Measurements from ENCODE around the gene COX7B.

COX7B gene

GRCh38 chrX:77922787-77923186 lies 23.5 kb downstream of the COX7B start:
- ChIA-PET POLR2A (interaction anchor here (0.6 kb wide), 1 partner anchor 158 kb away, joined by 7 read pairs; no protein-coding TSS in a partner anchor), CTCF (interaction anchor here (1.0 kb wide), 1 partner anchor 9 kb away, joined by 5 read pairs; no protein-coding TSS in a partner anchor)
- no peak for DNase-seq
- no peaks in the 10 kb centered on the region for H3K27me3 ChIP-seq (replicated peaks in 2 of 5; ENCODE audit: control insufficient read depth in 4 of 5, insufficient read depth in 5 of 5, low read length in 4 of 5)
- H3K4me3 ChIP-seq (ENCODE audit: control insufficient read depth in 1 of 7, extremely low read depth in 1 of 7, insufficient read depth in 4 of 7, low read depth in 2 of 7, low read length in 6 of 7): no peak overlapping the region
- H3K36me3 ChIP-seq (ENCODE audit: control insufficient read depth in 4 of 4, insufficient read depth in 4 of 4, low read length in 3 of 4): no peaks in the 10 kb centered on the region
- H3K9me3 ChIP-seq (ENCODE audit: control extremely low read depth in 1 of 5, control insufficient read depth in 4 of 5, insufficient read depth in 2 of 5, low read depth in 1 of 5, low read length in 4 of 5): no peaks in the 10 kb centered on the region
- H3K4me1 ChIP-seq (ENCODE audit: control extremely low read depth in 1 of 4, control insufficient read depth in 4 of 4, insufficient read depth in 4 of 4, low read length in 3 of 4): peaks cover 3 to 18% (median 5%) of the 10 kb centered on the region in 4 experiments
- no peak overlapping the region for H3K27ac ChIP-seq (ENCODE audit: insufficient read depth in 1 of 2, low read depth in 1 of 2, low read length in 2 of 2, poor library complexity in 1 of 2, severe bottlenecking in 2 of 2)

GRCh38 chrX:77924320-77924859 lies 25.1 kb downstream of the COX7B start:
- H3K4me3 ChIP-seq (ENCODE audit: control insufficient read depth in 1 of 7, extremely low read depth in 1 of 7, insufficient read depth in 4 of 7, low read depth in 2 of 7, low read length in 6 of 7): no peak overlapping the region
- H3K27me3 ChIP-seq (replicated peaks in 2 of 5; ENCODE audit: control insufficient read depth in 4 of 5, insufficient read depth in 5 of 5, low read length in 4 of 5): no peaks in the 10 kb centered on the region
- no peaks in the 10 kb centered on the region for H3K36me3 ChIP-seq (ENCODE audit: control insufficient read depth in 4 of 4, insufficient read depth in 4 of 4, low read length in 3 of 4)
- H3K9me3 ChIP-seq (ENCODE audit: control extremely low read depth in 1 of 5, control insufficient read depth in 4 of 5, insufficient read depth in 2 of 5, low read depth in 1 of 5, low read length in 4 of 5): no peaks in the 10 kb centered on the region
- no peak overlapping the region for H3K27ac ChIP-seq (ENCODE audit: insufficient read depth in 1 of 2, low read depth in 1 of 2, low read length in 2 of 2, poor library complexity in 1 of 2, severe bottlenecking in 2 of 2)
- peaks cover 0 to 7% (median 3%) of the 10 kb centered on the region in 4 experiments for H3K4me1 ChIP-seq (ENCODE audit: control extremely low read depth in 1 of 4, control insufficient read depth in 4 of 4, insufficient read depth in 4 of 4, low read length in 3 of 4)
- ChIA-PET CTCF (interaction anchor here (1.8 kb wide), 1 partner anchor 12 kb away, joined by 5 read pairs; no protein-coding TSS in a partner anchor), POLR2A (no interaction called here)
- 95% methylated on average over 3 of the region's 8 CpGs for WGBS (ENCODE audit: insufficient coverage)
- no peak for DNase-seq

- H3K4me3 ChIP-seq (ENCODE audit: control insufficient read depth in 1 of 7, extremely low read depth in 1 of 7, insufficient read depth in 4 of 7, low read depth in 2 of 7, low read length in 6 of 7): peak overlapping the region in 5 of 7 experiments; percentile 15 to 62 (median 28)
- POLR2A ChIA-PET: interaction anchor here (0.6 to 0.7 kb wide), 2 partner anchors 12 to 20 kb away, joined by 3 to 4 read pairs; no protein-coding TSS in a partner anchor
- DNase-seq: peak in 1 of 3 donors; percentile 27
- no peaks in the 10 kb centered on the region for H3K27me3 ChIP-seq (replicated peaks in 2 of 5; ENCODE audit: control insufficient read depth in 4 of 5, insufficient read depth in 5 of 5, low read length in 4 of 5)
- WGBS (ENCODE audit: insufficient coverage): no CpG with 5 or more reads among the region's 3 CpGs
- H3K27ac ChIP-seq (ENCODE audit: insufficient read depth in 1 of 2, low read depth in 1 of 2, low read length in 2 of 2, poor library complexity in 1 of 2, severe bottlenecking in 2 of 2): peak overlapping the region in 1 of 2 experiments; percentile 68
- peaks cover 0 to 10% (median 3%) of the 10 kb centered on the region in 4 experiments for H3K4me1 ChIP-seq (ENCODE audit: control extremely low read depth in 1 of 4, control insufficient read depth in 4 of 4, insufficient read depth in 4 of 4, low read length in 3 of 4)
- H3K36me3 ChIP-seq (ENCODE audit: control insufficient read depth in 4 of 4, insufficient read depth in 4 of 4, low read length in 3 of 4): no peaks in the 10 kb centered on the region
- no peaks in the 10 kb centered on the region for H3K9me3 ChIP-seq (ENCODE audit: control extremely low read depth in 1 of 5, control insufficient read depth in 4 of 5, insufficient read depth in 2 of 5, low read depth in 1 of 5, low read length in 4 of 5)
- CTCF ChIA-PET: interaction anchor here (0.8 to 1.8 kb wide), 2 partner anchors 10 to 31 kb away, joined by 3 to 5 read pairs; no protein-coding TSS in a partner anchor
Observed at GRCh38 chrX:77925764-77926163, 26.5 kb downstream of the COX7B start.

- ChIA-PET CTCF (interaction anchor here (0.8 to 1.9 kb wide), 2 partner anchors 11 to 18 kb away, joined by 3 to 4 read pairs; no protein-coding TSS in a partner anchor), POLR2A (no interaction called here)
- H3K36me3 ChIP-seq (ENCODE audit: control insufficient read depth in 4 of 4, insufficient read depth in 4 of 4, low read length in 3 of 4): no peaks in the 10 kb centered on the region
- no peaks in the 10 kb centered on the region for H3K27me3 ChIP-seq (replicated peaks in 2 of 5; ENCODE audit: control insufficient read depth in 4 of 5, insufficient read depth in 5 of 5, low read length in 4 of 5)
- H3K4me3 ChIP-seq (ENCODE audit: control insufficient read depth in 1 of 7, extremely low read depth in 1 of 7, insufficient read depth in 4 of 7, low read depth in 2 of 7, low read length in 6 of 7): no peak overlapping the region
- H3K4me1 ChIP-seq (ENCODE audit: control extremely low read depth in 1 of 4, control insufficient read depth in 4 of 4, insufficient read depth in 4 of 4, low read length in 3 of 4): peaks cover 0 to 6% (median 3%) of the 10 kb centered on the region in 4 experiments
- no peak overlapping the region for H3K27ac ChIP-seq (ENCODE audit: insufficient read depth in 1 of 2, low read depth in 1 of 2, low read length in 2 of 2, poor library complexity in 1 of 2, severe bottlenecking in 2 of 2)
- no CpG with 5 or more reads among the region's 1 CpG for WGBS (ENCODE audit: insufficient coverage)
- DNase-seq: no peak
- no peaks in the 10 kb centered on the region for H3K9me3 ChIP-seq (ENCODE audit: control extremely low read depth in 1 of 5, control insufficient read depth in 4 of 5, insufficient read depth in 2 of 5, low read depth in 1 of 5, low read length in 4 of 5)
Observed at GRCh38 chrX:77930581-77930980, 31.3 kb downstream of the COX7B start.

- Histone ChIP-seq H3K27ac (ENCODE audit: insufficient read depth in 1 of 2, low read depth in 1 of 2, low read length in 2 of 2, poor library complexity in 1 of 2, severe bottlenecking in 2 of 2) (no peak overlapping the region), H3K4me1 (ENCODE audit: control extremely low read depth in 1 of 4, control insufficient read depth in 4 of 4, insufficient read depth in 4 of 4, low read length in 3 of 4) (peaks cover 0 to 4% (median 0%) of the 10 kb centered on the region in 4 experiments), H3K4me3 (ENCODE audit: control insufficient read depth in 1 of 7, extremely low read depth in 1 of 7, insufficient read depth in 4 of 7, low read depth in 2 of 7, low read length in 6 of 7) (no peak overlapping the region), H3K36me3 (ENCODE audit: control insufficient read depth in 4 of 4, insufficient read depth in 4 of 4, low read length in 3 of 4) (no peaks in the 10 kb centered on the region), H3K9me3 (ENCODE audit: control extremely low read depth in 1 of 5, control insufficient read depth in 4 of 5, insufficient read depth in 2 of 5, low read depth in 1 of 5, low read length in 4 of 5) (no peaks in the 10 kb centered on the region), H3K27me3 (replicated peaks in 2 of 5; ENCODE audit: control insufficient read depth in 4 of 5, insufficient read depth in 5 of 5, low read length in 4 of 5) (no peaks in the 10 kb centered on the region)
- WGBS (ENCODE audit: insufficient coverage): no CpG with 5 or more reads among the region's 1 CpG
- CTCF ChIA-PET: interaction anchor here (0.9 to 1.9 kb wide), 5 partner anchors 10 to 22 kb away, joined by 3 to 5 read pairs (median 3); no protein-coding TSS in a partner anchor
- POLR2A ChIA-PET: no interaction called here
- DNase-seq: no peak
Observed at GRCh38 chrX:77935886-77936285, 36.6 kb downstream of the COX7B start.

GRCh38 chrX:77936299-77936698 lies 37.0 kb downstream of the COX7B start:
- Histone ChIP-seq H3K4me3 (ENCODE audit: control insufficient read depth in 1 of 7, extremely low read depth in 1 of 7, insufficient read depth in 4 of 7, low read depth in 2 of 7, low read length in 6 of 7) (no peak overlapping the region), H3K36me3 (ENCODE audit: control insufficient read depth in 4 of 4, insufficient read depth in 4 of 4, low read length in 3 of 4) (no peaks in the 10 kb centered on the region), H3K4me1 (ENCODE audit: control extremely low read depth in 1 of 4, control insufficient read depth in 4 of 4, insufficient read depth in 4 of 4, low read length in 3 of 4) (peaks cover 0 to 4% (median 0%) of the 10 kb centered on the region in 4 experiments), H3K9me3 (ENCODE audit: control extremely low read depth in 1 of 5, control insufficient read depth in 4 of 5, insufficient read depth in 2 of 5, low read depth in 1 of 5, low read length in 4 of 5) (no peaks in the 10 kb centered on the region), H3K27me3 (replicated peaks in 2 of 5; ENCODE audit: control insufficient read depth in 4 of 5, insufficient read depth in 5 of 5, low read length in 4 of 5) (no peaks in the 10 kb centered on the region), H3K27ac (ENCODE audit: insufficient read depth in 1 of 2, low read depth in 1 of 2, low read length in 2 of 2, poor library complexity in 1 of 2, severe bottlenecking in 2 of 2) (no peak overlapping the region)
- DNase-seq: no peak
- ChIA-PET POLR2A (no interaction called here), CTCF (interaction anchor here (1.2 to 1.9 kb wide), 4 partner anchors 10 to 23 kb away, joined by 3 to 5 read pairs (median 4); no protein-coding TSS in a partner anchor)

- DNase-seq: no peak
- Histone ChIP-seq H3K36me3 (ENCODE audit: control insufficient read depth in 4 of 4, insufficient read depth in 4 of 4, low read length in 3 of 4) (no peaks in the 10 kb centered on the region), H3K9me3 (ENCODE audit: control extremely low read depth in 1 of 5, control insufficient read depth in 4 of 5, insufficient read depth in 2 of 5, low read depth in 1 of 5, low read length in 4 of 5) (no peaks in the 10 kb centered on the region), H3K4me1 (ENCODE audit: control extremely low read depth in 1 of 4, control insufficient read depth in 4 of 4, insufficient read depth in 4 of 4, low read length in 3 of 4) (peaks cover 0 to 4% (median 0%) of the 10 kb centered on the region in 4 experiments), H3K4me3 (ENCODE audit: control insufficient read depth in 1 of 7, extremely low read depth in 1 of 7, insufficient read depth in 4 of 7, low read depth in 2 of 7, low read length in 6 of 7) (no peak overlapping the region), H3K27ac (ENCODE audit: insufficient read depth in 1 of 2, low read depth in 1 of 2, low read length in 2 of 2, poor library complexity in 1 of 2, severe bottlenecking in 2 of 2) (peak overlapping the region in 1 of 2 experiments; percentile 25), H3K27me3 (replicated peaks in 2 of 5; ENCODE audit: control insufficient read depth in 4 of 5, insufficient read depth in 5 of 5, low read length in 4 of 5) (no peaks in the 10 kb centered on the region)
- ChIA-PET CTCF (no interaction called here), POLR2A (no interaction called here)
- 40% methylated on average over 1 of the region's 3 CpGs for WGBS (ENCODE audit: insufficient coverage)
Observed at GRCh38 chrX:77937291-77937690, 38.0 kb downstream of the COX7B start.
